GM18951 (cell line): ENCODE data around the gene TIAM1.

ENCODE experiments used
- POLR2A ChIP-seq: IDR thresholded peaks from 4 replicates; pipeline ENCODE4 v1.6.1; 2011; ENCODE audit warnings: mild to moderate bottlenecking; ENCODE audit not compliant: insufficient read length, insufficient read depth; ENCODE audit errors: extremely low read depth
- in situ Hi-C: fragments of 300-500 bp; cut with MboI; formaldehyde crosslinking; loops from one replicate; pipeline ENCODE4 v1.12.0; 2022; ENCODE audit warnings: low sequenced_read_pairs, mixed read lengths, inconsistent platforms; ENCODE audit not compliant: unreplicated experiment

TIAM1 gene

GRCh38 chr21:31343680-31344480 is at the start of gene TIAM1:
Gene TIAM1 (minus strand): TSS chr21:31344261. CDS start chr21:31266972, 77,289 bp downstream.
- in situ Hi-C loops: no loop called here
- TF ChIP-seq POLR2A: peak; percentile 15

DNA sequence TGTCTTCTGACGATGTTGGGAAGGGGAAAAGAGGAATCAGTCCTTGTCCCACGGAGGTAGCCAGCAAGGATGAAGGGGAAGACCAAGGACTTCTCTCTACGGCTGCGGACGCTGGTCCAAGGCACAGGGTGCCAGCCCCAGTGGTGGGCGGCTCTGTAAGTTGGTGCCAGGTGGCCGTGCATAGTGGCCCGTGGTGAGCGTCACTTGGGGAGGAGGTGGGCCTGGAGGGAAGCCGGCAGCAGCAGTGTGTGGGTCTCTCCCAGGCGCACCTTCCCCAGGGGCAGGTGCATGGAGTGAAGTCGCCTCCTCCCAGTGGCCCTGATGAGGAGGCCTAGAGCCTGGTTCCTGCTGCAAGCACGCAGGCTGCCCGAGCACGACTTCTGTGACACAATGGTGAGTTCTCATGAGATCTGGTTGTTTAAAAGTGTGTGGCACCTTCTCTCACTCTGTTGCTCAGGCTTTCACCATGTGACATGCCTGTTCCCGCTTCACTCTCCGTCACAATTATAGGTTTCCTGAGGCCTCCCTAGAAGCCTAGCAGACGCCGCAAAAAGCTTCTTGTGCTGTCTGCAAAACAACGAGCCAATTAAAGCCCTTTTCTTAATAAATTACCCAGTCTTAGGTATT is 43.6 kb upstream of the TIAM1 start:
- in situ Hi-C loops: no loop called here
- no peak for TF ChIP-seq POLR2A

- no peak for TF ChIP-seq POLR2A
Measured at GRCh38 chr21:31386006-31386405, 41.9 kb upstream of the TIAM1 start.

DNA sequence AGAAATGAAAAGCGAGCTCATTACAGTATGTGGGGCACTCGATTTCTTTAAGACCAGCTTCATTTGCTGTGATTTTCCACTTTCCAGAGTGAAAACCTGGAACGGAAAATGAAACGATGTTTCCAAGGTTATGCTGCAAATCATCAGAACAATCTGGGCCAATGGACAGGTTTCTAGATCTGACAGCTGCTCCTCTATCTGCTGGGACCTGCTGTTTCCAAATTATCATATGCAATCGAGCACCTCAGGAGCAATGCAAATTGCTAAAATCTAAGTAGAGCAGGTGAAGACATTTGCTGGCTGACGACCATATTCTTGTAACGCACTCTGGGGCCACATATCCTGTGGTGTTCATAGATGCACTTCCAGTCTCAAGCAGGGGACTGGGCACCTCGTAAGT is 39.7 kb upstream of the TIAM1 start:
- no peak for TF ChIP-seq POLR2A
- in situ Hi-C loops: no loop called here

More at GRCh38 chr21:31386006-31386405, 41.9 kb upstream of the TIAM1 start:
- in situ Hi-C loops: no loop called here

GRCh38 chr21:31382060-31382459 is 38.0 kb upstream of the TIAM1 start:
- in situ Hi-C loops: no loop called here
- TF ChIP-seq POLR2A: no peak

- in situ Hi-C loops: no loop called here
Measured at GRCh38 chr21:31376301-31376700, 32.2 kb upstream of the TIAM1 start.

DNA sequence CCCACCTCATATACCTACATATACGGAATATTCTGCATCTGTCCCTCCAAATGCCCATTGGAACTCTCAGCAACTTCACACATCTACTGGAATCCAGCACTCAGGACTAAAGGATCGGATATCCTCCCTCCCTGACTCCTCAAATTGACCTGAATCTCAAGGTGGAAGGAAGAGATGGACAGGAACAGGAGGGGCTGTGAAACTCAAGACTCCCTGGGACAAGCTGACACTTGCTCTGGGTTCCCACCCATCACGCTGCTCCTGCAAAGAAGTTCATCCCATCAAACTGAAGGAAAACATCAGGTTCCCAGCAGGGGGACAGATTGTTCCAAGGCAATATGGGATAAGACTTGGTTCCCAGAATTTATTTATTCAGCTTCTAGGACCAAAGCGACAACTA is 30.3 kb upstream of the TIAM1 start:
- TF ChIP-seq POLR2A: no peak
- in situ Hi-C loops: no loop called here

More at GRCh38 chr21:31376301-31376700, 32.2 kb upstream of the TIAM1 start:
- no peak for TF ChIP-seq POLR2A

DNA sequence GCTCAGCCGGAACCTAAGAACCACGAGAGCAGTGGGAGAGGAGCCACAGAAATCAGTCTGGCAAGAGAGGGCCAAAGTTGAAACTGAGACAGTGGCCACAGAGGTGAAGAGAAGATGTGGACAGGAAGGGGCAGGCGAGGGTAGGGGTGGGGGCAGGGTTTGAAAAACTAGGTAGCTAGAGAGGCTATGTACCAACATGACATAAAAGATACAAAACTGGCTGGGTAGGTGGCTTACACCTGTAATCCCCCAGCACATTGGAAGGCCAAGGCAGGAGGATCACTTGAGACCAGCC is 28.4 kb upstream of the TIAM1 start:
- no peak for TF ChIP-seq POLR2A
- in situ Hi-C loops: no loop called here

DNA sequence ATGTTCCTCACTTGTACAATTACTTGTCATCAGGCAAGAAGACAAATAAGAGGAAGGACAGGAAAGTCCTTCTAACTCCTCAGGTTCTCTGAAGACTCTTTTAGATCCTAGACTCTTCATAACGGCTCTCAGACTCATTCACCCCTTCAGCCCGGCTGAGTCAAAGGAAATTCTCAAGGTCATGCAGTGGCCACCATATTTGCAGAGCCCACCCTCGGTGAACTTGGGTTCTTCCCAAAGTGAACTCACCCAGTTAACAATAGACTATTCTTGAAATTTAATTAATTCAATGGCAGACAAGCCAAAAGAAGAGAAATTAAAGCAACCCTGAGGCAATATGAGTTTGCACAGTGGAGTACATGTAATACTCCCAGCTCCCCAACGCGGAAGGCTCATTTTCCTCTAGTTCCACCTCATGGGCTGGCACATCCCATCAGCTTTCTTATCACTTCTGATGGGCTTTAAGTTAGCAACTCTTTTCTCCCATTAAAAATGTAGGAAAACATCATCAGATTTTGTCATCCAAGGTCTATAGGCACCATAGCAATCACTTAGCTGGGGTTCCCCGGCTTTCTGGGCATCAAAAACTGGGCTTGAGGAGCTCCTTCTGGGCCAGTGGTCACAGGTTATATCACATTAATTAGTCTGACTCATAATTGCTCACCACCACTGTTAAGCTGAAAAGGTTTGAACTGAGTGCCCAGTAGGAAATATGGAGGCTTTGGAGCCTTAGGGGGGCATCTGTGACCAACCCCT is 27.8 kb upstream of the TIAM1 start:
- TF ChIP-seq POLR2A: no peak
- in situ Hi-C loops: no loop called here

DNA sequence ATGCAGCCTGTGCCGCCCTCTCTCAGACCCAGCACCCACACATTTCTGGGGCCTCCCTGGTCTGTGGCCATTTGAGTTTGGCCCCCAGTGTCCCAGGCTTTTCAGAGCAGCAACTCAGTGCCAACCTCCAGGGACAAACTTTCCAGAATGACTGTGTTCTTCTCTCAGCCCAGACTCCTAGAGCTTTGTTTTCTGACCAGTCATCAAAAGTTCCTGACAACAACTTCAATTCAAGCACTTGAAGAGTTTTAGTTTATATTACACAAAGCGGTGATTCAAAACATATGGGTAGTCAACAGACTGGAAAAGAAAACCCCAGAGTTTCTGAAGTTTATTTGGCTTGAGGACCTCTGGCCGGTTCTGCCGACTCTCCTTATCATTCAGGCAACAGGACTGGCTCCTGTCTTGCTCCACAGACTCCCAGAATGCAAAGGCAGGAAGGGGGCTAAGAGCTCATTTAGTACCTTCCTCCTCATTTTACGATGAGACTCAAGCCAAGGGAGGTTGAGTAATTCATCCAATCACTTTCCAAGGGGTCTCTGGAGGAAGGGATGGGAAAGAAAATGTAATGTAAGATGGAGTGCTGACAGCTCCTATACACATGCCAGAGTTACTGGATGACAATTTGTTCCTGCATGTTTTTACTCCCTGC is 27.0 kb upstream of the TIAM1 start:
- TF ChIP-seq POLR2A: no peak
- in situ Hi-C loops: no loop called here

DNA sequence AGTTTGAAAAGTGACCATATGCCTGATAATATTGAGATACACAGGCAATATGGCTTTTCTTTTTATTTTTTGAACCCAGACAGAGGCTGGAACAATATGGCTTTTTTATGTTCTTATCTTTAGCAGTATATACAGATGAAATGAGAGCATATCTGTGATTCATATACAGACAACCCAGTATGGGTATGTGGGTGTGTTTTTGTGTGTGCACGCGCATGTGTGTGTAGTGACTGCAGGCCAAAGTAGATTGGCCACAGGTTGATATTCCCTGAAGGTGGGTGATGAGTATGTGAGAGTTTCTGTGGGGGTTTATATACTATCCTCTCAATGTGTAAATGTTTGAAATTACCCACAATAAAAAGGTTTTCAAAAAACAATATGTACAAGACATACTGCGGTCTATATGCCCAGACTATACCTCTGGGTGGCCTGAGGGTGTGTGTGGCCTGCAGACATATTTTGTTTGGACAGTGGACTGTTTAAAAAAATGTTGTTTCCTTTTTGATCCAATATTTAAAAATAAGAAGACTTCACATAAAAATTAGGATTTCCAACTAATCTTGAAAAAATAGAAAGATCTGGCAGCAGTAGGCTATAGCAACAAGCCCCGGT is 26.3 kb upstream of the TIAM1 start:
- no peak for TF ChIP-seq POLR2A
- in situ Hi-C loops: no loop called here

- in situ Hi-C loops: no loop called here
- no peak for TF ChIP-seq POLR2A
Measured at GRCh38 chr21:31368361-31368760, 24.3 kb upstream of the TIAM1 start.

DNA sequence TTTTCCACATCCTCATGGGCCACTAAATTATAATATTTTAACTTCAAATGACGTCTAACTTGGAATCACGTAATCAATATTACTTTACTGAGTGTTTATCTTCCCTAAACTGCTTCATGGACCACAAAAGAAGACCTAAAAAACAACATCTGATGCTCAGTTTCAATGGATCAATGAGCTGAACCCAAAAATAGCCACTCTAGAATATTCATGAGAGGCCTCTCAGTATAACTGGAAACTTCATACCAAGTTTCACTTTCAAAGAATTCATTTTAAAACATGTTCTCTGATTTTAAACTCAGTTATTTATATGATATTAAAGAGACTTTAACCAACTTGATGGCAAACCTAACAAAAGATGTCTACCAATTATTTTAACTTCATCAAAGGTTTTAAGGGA is 23.7 kb upstream of the TIAM1 start:
- TF ChIP-seq POLR2A: no peak
- in situ Hi-C loops: no loop called here

- in situ Hi-C loops: no loop called here
Measured at GRCh38 chr21:31366825-31367224, 22.8 kb upstream of the TIAM1 start.

More at GRCh38 chr21:31366825-31367224, 22.8 kb upstream of the TIAM1 start:
- no peak for TF ChIP-seq POLR2A
